H9 (cell line): ENCODE data around the gene SHISA8. TPM values are rescaled to one million over a fixed set of nuclear protein-coding genes. Genes with fewer than 3 reads are reported as not detected.

Experiments used
- DNase-seq: peaks from one replicate; pipeline ENCODE4 v3.0.0-alpha.2; 2017
- H2AFZ ChIP-seq: one replicate; pipeline ENCODE4 v1.6.1; 2013; ENCODE audit warnings: mild to moderate bottlenecking, low read length, control low read depth, moderate library complexity
- H2AK5ac ChIP-seq: 2 replicates; pipeline ENCODE4 v1.6.1; 2013; ENCODE audit warnings: low read length, control low read depth, mixed read lengths; ENCODE audit not compliant: insufficient read length
- H2BK120ac ChIP-seq: one replicate; pipeline ENCODE4 v1.6.1; 2013; ENCODE audit warnings: low read depth, mild to moderate bottlenecking, low read length, control low read depth, inconsistent platforms; ENCODE audit not compliant: poor library complexity, severe bottlenecking
- H2BK12ac ChIP-seq: 2 replicates; pipeline ENCODE4 v1.6.1; 2013; ENCODE audit warnings: low read length, control low read depth, mixed read lengths, low read depth; ENCODE audit not compliant: insufficient read length
- H2BK15ac ChIP-seq: 2 replicates; pipeline ENCODE4 v1.6.1; 2013; ENCODE audit warnings: low read depth, low read length, control low read depth
- H2BK20ac ChIP-seq: one replicate; pipeline ENCODE4 v1.6.1; 2013; ENCODE audit warnings: low read depth, mild to moderate bottlenecking, low read length, control low read depth, inconsistent platforms; ENCODE audit not compliant: poor library complexity, severe bottlenecking
- H2BK5ac ChIP-seq: 2 replicates; pipeline ENCODE4 v1.6.1; 2013; ENCODE audit warnings: low read length, control low read depth, mixed read lengths; ENCODE audit not compliant: insufficient read length
- H3K14ac ChIP-seq: 2 replicates; pipeline ENCODE4 v1.6.1; 2013; ENCODE audit warnings: low read length, control low read depth; ENCODE audit not compliant: insufficient read depth
- H3K18ac ChIP-seq: 2 replicates; pipeline ENCODE4 v1.6.1; 2013; ENCODE audit warnings: low read depth, mild to moderate bottlenecking, mixed read lengths, low read length, control low read depth; ENCODE audit not compliant: insufficient read length
- H3K23ac ChIP-seq: 2 replicates; pipeline ENCODE4 v1.6.1; 2013; ENCODE audit warnings: low read length, control low read depth, mixed read lengths, low read depth; ENCODE audit not compliant: insufficient read length
- H3K23me2 ChIP-seq: 2 replicates; pipeline ENCODE4 v1.6.1; 2013; ENCODE audit warnings: low read depth, mild to moderate bottlenecking, mixed read lengths, low read length, control low read depth; ENCODE audit not compliant: insufficient read length, poor library complexity, severe bottlenecking
- H3K27ac ChIP-seq: 2 replicates; pipeline ENCODE4 v1.5.1; 2013; ENCODE audit warnings: low read length, control low read depth, mixed read lengths, low read depth; ENCODE audit not compliant: insufficient read length
- H3K27me3 ChIP-seq: 2 replicates; pipeline ENCODE4 v1.6.1; 2013; ENCODE audit warnings: low read length, control low read depth, inconsistent platforms; ENCODE audit not compliant: insufficient read depth
- H3K4ac ChIP-seq: 2 replicates; pipeline ENCODE4 v1.6.1; 2013; ENCODE audit warnings: low read depth, mild to moderate bottlenecking, control low read depth, inconsistent platforms, low read length, moderate library complexity
- H3K4me1 ChIP-seq: 2 replicates; pipeline ENCODE4 v1.6.1; 2013; ENCODE audit warnings: low read length, control low read depth, inconsistent platforms; ENCODE audit not compliant: insufficient read depth
- H3K4me2 ChIP-seq: 2 replicates; pipeline ENCODE4 v1.6.1; 2013; ENCODE audit warnings: low read length, control low read depth, mixed read lengths; ENCODE audit not compliant: insufficient read length, insufficient read depth
- H3K56ac ChIP-seq: 2 replicates; pipeline ENCODE4 v1.6.1; 2013; ENCODE audit warnings: low read depth, mild to moderate bottlenecking, mixed read lengths, low read length, control low read depth; ENCODE audit not compliant: insufficient read length
- H3K79me1 ChIP-seq: 2 replicates; pipeline ENCODE4 v1.6.1; 2013; ENCODE audit warnings: low read depth, mild to moderate bottlenecking, moderate library complexity, low read length, control low read depth, inconsistent platforms; ENCODE audit not compliant: insufficient read depth, poor library complexity, severe bottlenecking
- H3K79me2 ChIP-seq: 2 replicates; pipeline ENCODE4 v1.6.1; 2013; ENCODE audit warnings: low read length, control low read depth, inconsistent platforms; ENCODE audit not compliant: insufficient read depth
- H3K9ac ChIP-seq: 2 replicates; pipeline ENCODE4 v1.6.1; 2013; ENCODE audit warnings: low read length, control low read depth, mixed read lengths; ENCODE audit not compliant: insufficient read length; ENCODE audit errors: extremely low read depth
- H3K9me3 ChIP-seq: one replicate; pipeline ENCODE4 v1.6.1; 2013; ENCODE audit warnings: low read depth, low read length, inconsistent platforms; ENCODE audit not compliant: control insufficient read depth
- H3T11ph ChIP-seq: one replicate; pipeline ENCODE4 v1.6.1; 2013; ENCODE audit warnings: mild to moderate bottlenecking, low read length, control low read depth, inconsistent platforms
- H4K20me1 ChIP-seq: one replicate; pipeline ENCODE4 v1.6.1; 2013; ENCODE audit not compliant: control insufficient read depth, insufficient read length, insufficient read depth
- H4K5ac ChIP-seq: 2 replicates; pipeline ENCODE4 v1.6.1; 2013; ENCODE audit warnings: low read depth, mild to moderate bottlenecking, mixed read lengths, low read length, control low read depth; ENCODE audit not compliant: insufficient read length
- H4K8ac ChIP-seq: replicated peaks from 2 replicates; pipeline ENCODE4 v1.6.1; 2013; ENCODE audit warnings: low read length, control low read depth, mixed read lengths, low read depth; ENCODE audit not compliant: insufficient read length
- H4K91ac ChIP-seq: 2 replicates; pipeline ENCODE4 v1.6.1; 2013; ENCODE audit warnings: low read depth, mild to moderate bottlenecking, moderate library complexity, mixed read lengths, low read length, control low read depth; ENCODE audit not compliant: insufficient read length
- H3K27ac Mint-ChIP-seq, 3 experiments: 2 replicates in 2 of 3; 3 replicates in 1 of 3; pipeline ENCODE4 v1.8.0; 2020 to 2021; ENCODE audit warnings: mixed read lengths in 3 of 3, mild to moderate bottlenecking in 1 of 3, moderate library complexity in 1 of 3
- H3K27me3 Mint-ChIP-seq: 2 replicates; pipeline ENCODE4 v1.8.0; 2021; ENCODE audit warnings: low read depth, mild to moderate bottlenecking, moderate library complexity, mixed read lengths
- H3K36me3 Mint-ChIP-seq, 3 experiments: 2 replicates in 2 of 3; 3 replicates in 1 of 3; pipeline ENCODE4 v1.8.0; 2020 to 2021; ENCODE audit warnings: low read depth in 3 of 3, mixed read lengths in 3 of 3; ENCODE audit not compliant: insufficient read depth in 1 of 3
- H3K4me1 Mint-ChIP-seq, 2 experiments: 2 replicates each; pipeline ENCODE4 v1.8.0; 2020; ENCODE audit warnings: mixed read lengths in 2 of 2
- H3K4me3 Mint-ChIP-seq, 2 experiments: 2 replicates in 1 of 2; 3 replicates in 1 of 2; pipeline ENCODE4 v1.8.0; 2020 to 2021; ENCODE audit warnings: mild to moderate bottlenecking in 2 of 2, mixed read lengths in 2 of 2, moderate library complexity in 1 of 2
- H3K9me3 Mint-ChIP-seq, 2 experiments: 2 replicates in 1 of 2; 3 replicates in 1 of 2; pipeline ENCODE4 v1.8.0; 2020; ENCODE audit warnings: mild to moderate bottlenecking in 2 of 2, mixed read lengths in 2 of 2, moderate library complexity in 1 of 2
- CTCF ChIP-seq: fragments of 200-600 bp; sonication (generic); conservative IDR thresholded peaks from 3 replicates; pipeline ENCODE4 v1.8.0; 2021; ENCODE audit warnings: antibody characterized with exemption, mild to moderate bottlenecking
- WGBS: extraction: QIAGEN DNeasy Blood & Tissue Kit; methylation state at CpG from one replicate; pipeline ENCODE4 v1.1.7; 2013; ENCODE audit warnings: missing lambda C conversion rate, low lambda C conversion rate, mixed read lengths; ENCODE audit not compliant: insufficient read length; ENCODE audit errors: extremely low coverage; 5-methylcytosine and 5-hydroxymethylcytosine counted together
- total RNA-seq: library from RNA; stranded (reverse); gene quantifications from 2 replicates; pipeline ENCODE4 v1.2.1, GENCODE V29; 2021

SHISA8 gene
- total RNA-seq, 1 experiment from 2014 or later: 1.4 TPM

- no peak for DNase-seq
- Mint-ChIP-seq H3K4me3 (no peak overlapping the region), H3K27me3 (no peaks in the 10 kb centered on the region; the same call in 1 of the 2 replicates), H3K4me1 (peaks cover 9 to 14% of the 10 kb centered on the region in 2 experiments; a peak in 3 of 4 replicates), H3K9me3 (no peaks in the 10 kb centered on the region; a peak in 1 of 5 replicates), H3K27ac (no peak overlapping the region), H3K36me3 (peaks cover 33 to 50% (median 45%) of the 10 kb centered on the region in 3 experiments; a peak in 6 of 7 replicates)
- Histone ChIP-seq H3K4ac (no peak overlapping the region), H3K27ac (no peak overlapping the region), H3K27me3 (no peaks in the 10 kb centered on the region), H3K23ac (no peak overlapping the region), H2BK15ac (no peak overlapping the region), H4K91ac (no peak overlapping the region), H3K79me1 (no peaks in the 10 kb centered on the region), H2BK12ac (no peak overlapping the region), H3K9me3 (no peaks in the 10 kb centered on the region), H4K20me1 (peaks cover 2% of the 10 kb centered on the region), H4K5ac (no peak overlapping the region), H2BK5ac (no peak overlapping the region), H3K79me2 (no peaks in the 10 kb centered on the region), H3T11ph (no peak overlapping the region), H2BK20ac (no peak overlapping the region), H2AK5ac (no peak overlapping the region), H4K8ac (no peak overlapping the region), H2BK120ac (no peak overlapping the region), H3K9ac (no peak overlapping the region), H3K4me2 (no peak overlapping the region), H3K18ac (no peak overlapping the region), H2AFZ (no peak overlapping the region), H3K14ac (no peak overlapping the region; the same call in 1 of the 2 replicates), H3K56ac (no peak overlapping the region), H3K4me1 (no peaks in the 10 kb centered on the region), H3K23me2 (no peaks in the 10 kb centered on the region)
- no CpG with 5 or more reads among the region's 2 CpGs for WGBS
- TF ChIP-seq CTCF: no peak
Observed at GRCh38 chr22:41936894-41937169, 22.0 kb upstream of the SHISA8 start.
